GM19238 (cell line): Measurements from ENCODE around the gene DPP3.
A peak's percentile ranks its signal among the peaks of the same experiment; 100 is the strongest.
"Not testable (repeated sequence)": the region's sequence is repeated elsewhere in the genome, so short reads cannot be mapped to it uniquely, and the experiment has no call there.

Experiments
- DNase-seq: peaks from one replicate; pipeline ENCODE4 v3.0.0; 2011; ENCODE audit warnings: low spot score; ENCODE audit not compliant: insufficient read length

The DPP3 gene

GRCh38 chr11:66464116-66464515, 16.1 kb upstream of the DPP3 start:
- not testable (repeated sequence) for DNase-seq

- DNase-seq, result no peak
These were observed 15.3 kb upstream of the DPP3 start for GRCh38 chr11:66464916-66465315.

GRCh38 chr11:66465373-66466224, 14.6 kb upstream of the DPP3 start:
- no peak for DNase-seq

GRCh38 chr11:66466225-66467033, 13.8 kb upstream of the DPP3 start, which contains the start of gene PELI3:
Gene PELI3, plus strand, starts transcription at chr11:66466905. Its CDS starts 1,224 bp downstream, at chr11:66468129.
- DNase-seq, result peak; percentile 97

DNA sequence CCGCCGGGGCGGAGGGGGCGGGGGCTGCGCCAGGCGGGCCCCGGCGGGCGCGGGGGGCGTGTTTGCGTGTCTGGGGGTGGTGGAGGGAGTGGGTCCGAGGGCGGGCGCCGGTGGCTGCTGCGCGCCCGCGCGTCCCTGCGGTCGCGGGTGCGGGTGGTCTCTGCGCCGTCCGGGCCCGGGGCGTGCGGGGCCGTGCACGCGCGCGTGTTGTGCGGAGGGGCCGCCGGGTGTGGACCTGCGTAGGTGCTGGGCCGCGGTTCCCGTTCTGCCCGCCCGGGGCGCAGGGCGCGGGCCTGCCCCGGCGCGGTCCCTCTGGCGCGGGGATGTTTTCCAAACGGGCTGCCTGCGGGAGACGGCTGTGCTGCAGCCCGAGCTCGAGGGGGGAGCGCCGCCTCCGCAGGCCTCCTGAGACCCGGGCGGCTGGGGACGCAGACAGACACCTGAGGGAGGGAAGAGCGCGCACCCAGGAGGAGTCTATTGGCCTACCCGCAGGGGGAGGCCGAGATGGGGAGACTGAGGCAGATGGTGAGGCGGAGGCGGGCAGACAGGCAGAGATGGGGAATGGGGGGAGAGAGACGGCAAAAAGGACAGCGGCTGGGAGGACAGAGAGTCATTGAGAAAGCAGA, 13.1 kb upstream of the DPP3 start:
- peak; percentile 59 for DNase-seq

DNA sequence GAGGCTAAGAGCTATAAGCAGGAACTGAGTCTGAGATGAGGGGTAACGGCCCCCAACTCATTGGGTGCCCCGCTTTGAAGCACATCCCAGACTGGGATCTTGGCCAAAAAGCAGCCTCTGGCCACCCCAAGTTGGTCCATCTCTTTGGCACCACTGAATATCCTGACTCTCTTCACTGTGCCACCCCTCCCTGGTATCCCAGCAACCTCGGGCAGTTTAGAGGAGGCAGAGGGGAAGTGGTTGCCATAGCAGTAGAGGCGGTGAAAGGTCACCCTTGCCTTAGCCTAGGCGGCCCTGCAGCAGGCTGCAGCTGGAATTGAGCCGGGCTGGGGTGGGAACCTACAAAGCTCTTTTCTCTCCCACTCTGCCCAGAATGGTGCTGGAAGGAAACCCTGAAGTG, 12.5 kb upstream of the DPP3 start:
- no peak for DNase-seq

DNA sequence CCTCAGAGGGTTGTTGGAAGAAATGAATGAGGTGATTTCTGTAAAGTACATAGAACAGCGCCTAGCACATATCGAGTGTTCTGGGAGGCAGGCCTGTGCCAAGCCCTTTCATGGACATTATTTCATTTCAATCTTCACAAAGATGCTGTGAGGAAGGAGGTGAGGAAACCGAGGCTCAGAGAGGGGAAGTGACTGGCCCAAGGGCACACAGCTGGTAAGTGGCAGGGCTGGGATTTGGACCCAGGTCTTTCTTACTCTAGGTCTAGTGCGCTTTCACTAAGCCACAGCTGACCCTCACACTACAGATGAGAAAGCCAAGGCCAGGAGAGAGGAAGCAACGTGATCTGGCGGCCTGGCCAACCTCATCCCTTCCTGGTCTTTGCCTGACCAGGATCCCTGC, 11.5 kb upstream of the DPP3 start:
- DNase-seq, result no peak

DNA sequence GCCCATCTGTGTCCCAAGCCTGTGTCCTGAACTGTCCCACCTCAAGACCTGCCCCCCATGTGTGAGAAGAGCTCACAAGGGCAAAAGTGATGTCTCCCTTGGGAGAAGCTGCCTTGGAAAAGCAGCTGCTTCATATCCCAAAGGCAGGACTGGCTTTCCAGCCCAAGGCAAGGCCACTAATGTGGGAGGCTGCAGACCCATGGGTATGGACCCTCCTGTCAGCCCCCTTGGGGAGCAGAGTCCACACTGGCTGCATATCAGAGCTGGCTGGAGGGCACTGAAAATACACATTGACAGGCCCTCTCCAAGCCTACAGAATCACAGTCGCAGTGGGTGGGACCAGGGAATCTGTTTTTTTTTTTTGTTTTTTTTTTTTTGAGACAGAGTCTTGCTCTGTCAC, 10.8 kb upstream of the DPP3 start:
- DNase-seq, result no peak

DNA sequence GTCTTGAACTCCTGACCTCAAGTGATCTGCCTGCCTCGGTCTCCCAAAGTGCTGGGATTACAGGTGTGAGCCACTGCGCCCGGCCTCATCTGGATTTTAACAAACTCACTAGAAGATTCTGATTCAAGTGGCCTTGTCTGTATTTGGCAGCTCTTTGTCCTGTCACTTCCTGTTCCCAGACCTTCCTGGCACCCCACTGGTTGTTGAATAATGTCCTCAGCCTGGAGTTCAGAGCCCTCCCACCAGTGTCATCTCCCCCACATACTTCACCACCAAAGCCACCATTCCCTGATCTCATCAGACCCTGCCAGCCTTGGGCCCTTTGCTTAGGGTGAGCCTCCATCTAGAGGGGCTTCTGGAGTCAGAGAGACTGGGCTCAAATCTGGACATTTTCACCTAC, 10.2 kb upstream of the DPP3 start:
- no peak for DNase-seq

GRCh38 chr11:66471142-66471541, 9.1 kb upstream of the DPP3 start:
- DNase-seq, result no peak

GRCh38 chr11:66472054-66472453, 8.2 kb upstream of the DPP3 start:
- no peak for DNase-seq

- no peak for DNase-seq
These were observed 7.1 kb upstream of the DPP3 start for GRCh38 chr11:66473167-66473566.

GRCh38 chr11:66473608-66474515, 6.4 kb upstream of the DPP3 start:
- no peak for DNase-seq

GRCh38 chr11:66475349-66476172, 4.7 kb upstream of the DPP3 start:
- DNase-seq, result no peak

- DNase-seq, result no peak
These were observed 3.9 kb upstream of the DPP3 start for GRCh38 chr11:66476173-66476840.

DNA sequence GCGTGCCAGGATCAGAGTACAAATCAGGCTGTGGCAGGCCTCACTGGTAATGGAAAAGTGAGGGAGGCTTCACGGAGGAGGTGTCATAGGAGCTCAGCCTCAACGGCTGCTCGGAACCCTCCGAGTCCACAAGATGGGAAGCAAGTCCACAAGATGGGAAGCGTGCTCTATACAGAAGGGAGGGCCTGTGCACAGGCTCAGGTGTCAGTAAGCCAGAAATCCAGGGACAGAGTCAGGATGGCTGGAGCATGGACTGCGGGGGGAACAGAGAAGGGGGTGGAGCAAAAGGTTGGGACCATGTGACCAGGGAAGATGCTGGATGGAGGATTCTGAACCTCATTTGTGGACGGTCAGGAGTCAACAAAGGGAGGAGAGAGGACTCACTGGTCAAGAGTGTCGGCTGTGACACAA, 3.4 kb upstream of the DPP3 start:
- no peak for DNase-seq

GRCh38 chr11:66477263-66478201, 2.7 kb upstream of the DPP3 start:
- DNase-seq, result no peak

DNA sequence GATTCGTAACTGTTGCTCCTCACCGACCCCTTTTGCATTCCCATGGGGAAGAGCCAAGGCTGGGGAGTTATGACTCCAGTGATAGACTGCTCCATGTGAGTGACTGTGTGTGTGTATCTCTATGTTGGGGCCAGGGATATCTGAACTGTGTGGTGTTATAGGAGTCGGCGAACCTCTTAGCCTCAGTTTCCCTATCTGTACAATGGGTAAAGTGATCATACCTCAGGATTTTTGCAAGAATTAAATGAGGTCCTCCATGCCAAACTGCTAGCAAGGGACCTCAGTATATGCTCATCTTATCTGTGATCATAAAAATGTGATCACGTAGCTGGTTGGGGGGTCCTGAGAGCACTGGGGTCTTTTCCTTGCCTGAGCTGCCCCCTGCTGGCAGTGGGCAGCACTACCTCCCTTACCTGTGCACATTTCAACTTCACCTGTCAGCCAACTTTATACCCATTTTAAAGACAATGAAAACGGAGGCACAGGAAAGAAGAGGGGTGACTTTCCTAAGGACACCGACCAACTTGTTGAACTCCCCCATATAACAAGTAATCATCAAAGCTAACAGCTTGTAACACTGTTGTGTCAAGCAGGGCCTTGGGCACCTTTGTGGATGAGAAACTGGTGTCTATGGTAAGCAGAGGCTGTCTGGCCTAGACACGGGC, 1.4 kb upstream of the DPP3 start:
- peak; percentile 57 for DNase-seq
